Glomerular visceral epithelial cell (primary cell): Measurements from ENCODE around the gene CHTOP.

Experiments
- DNase-seq: peaks from one replicate; pipeline ENCODE4 v3.0.0-alpha.2; 2016; ENCODE audit errors: extremely low spot score

Gene CHTOP

DNA sequence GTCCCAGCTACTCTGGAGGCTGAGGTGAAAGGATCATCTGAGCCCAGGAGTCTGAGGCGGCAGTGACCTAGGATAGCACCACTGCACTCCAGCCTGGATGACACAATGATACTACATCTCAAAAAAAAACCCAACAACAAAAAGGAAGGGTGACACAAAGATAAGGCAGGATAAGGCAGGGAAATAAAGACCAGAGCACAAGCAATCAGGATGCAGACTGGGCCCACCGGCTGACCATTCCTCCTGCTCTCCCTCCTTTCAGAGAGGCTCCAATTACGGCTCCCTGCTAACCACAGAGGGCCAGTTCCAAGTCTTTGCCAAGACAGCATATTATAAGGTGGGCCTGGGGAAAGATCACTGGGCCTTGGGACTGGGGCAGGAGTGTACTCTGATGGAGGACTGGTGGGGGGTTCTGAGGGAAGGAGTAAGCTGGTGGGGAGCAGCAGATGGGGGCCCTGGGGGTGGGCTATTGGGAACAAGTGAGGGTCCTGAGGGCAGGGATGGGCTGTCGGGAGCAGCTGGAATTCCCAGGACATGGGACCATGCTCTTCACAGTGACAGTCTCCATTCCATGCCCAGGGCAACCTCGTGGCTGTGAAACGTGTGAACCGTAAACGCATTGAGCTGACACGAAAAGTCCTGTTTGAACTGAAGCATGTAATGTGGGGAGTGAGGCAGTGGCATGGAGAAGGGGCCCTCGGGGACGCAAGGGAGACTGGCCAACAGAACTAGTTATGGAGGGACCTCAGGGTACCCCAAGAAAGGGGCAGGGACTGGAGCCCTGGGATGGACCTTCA lies 51.9 kb downstream of the CHTOP start:
- no peak for DNase-seq

GRCh38 chr1:153687346-153688125 lies 53.7 kb downstream of the CHTOP start:
- DNase-seq: no peak

GRCh38 chr1:153688276-153688675 lies 54.4 kb downstream of the CHTOP start:
- DNase-seq: no peak

GRCh38 chr1:153688736-153689328 lies 55.0 kb downstream of the CHTOP start:
- DNase-seq: no peak

DNA sequence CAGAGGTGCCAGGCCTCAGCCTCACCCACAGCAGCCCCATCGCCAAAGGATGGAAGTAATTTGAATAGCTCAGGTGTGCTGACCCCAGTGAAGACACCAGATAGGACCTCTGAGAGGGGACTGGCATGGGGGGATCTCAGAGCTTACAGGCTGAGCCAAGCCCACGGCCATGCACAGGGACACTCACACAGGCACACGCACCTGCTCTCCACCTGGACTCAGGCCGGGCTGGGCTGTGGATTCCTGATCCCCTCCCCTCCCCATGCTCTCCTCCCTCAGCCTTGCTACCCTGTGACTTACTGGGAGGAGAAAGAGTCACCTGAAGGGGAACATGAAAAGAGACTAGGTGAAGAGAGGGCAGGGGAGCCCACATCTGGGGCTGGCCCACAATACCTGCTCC lies 59.6 kb downstream of the CHTOP start:
- no peak for DNase-seq
